ENCODE data around the gene TSC2. TPM values are rescaled to one million over a fixed set of nuclear protein-coding genes. Genes with fewer than 3 reads are reported as not detected.
"Not testable (repeated sequence)": the region's sequence is repeated elsewhere in the genome, so short reads cannot be mapped to it uniquely, and the experiment has no call there.

The TSC2 gene
- total and polyA plus RNA-seq, 4 donors = 36.5 to 146 (median 72.7) TPM

- peaks cover 0 to 45% (median 0%) of the 10 kb centered on the region in 4 donors for H3K36me3 ChIP-seq (ENCODE audit: control insufficient read depth in 4 of 4, insufficient read depth in 4 of 4, low read length in 4 of 4)
- 96 to 97% methylated on average over 26 of the region's 26 CpGs for WGBS, 2 donors
- not testable (repeated sequence) for DNase-seq; ATAC-seq (ENCODE audit: insufficient read depth, low FRiP score); H3K9me3 ChIP-seq (ENCODE audit: control insufficient read depth in 4 of 4, insufficient read depth in 3 of 4, low read length in 3 of 4); H3K9ac ChIP-seq (ENCODE audit: insufficient read depth in 1 of 2, low read length in 2 of 2); H3K4me1 ChIP-seq (ENCODE audit: control insufficient read depth in 5 of 5, insufficient read depth in 5 of 5, low read length in 5 of 5); H3K4me3 ChIP-seq; H3K27me3 ChIP-seq (ENCODE audit: control insufficient read depth in 3 of 3, insufficient read depth in 3 of 3, low read length in 2 of 3); H3K27ac ChIP-seq (ENCODE audit: low read depth in 1 of 2, low read length in 1 of 2)
These were observed 66.4 kb downstream of the TSC2 start for GRCh38 chr16:2114225-2114624.

GRCh38 chr16:2114885-2115590 lies 67.3 kb downstream of the TSC2 start:
- WGBS, 2 donors = 86 to 88% methylated on average over 18 to 33 of the region's 34 CpGs
- H3K27me3 ChIP-seq (ENCODE audit: control insufficient read depth in 3 of 3, insufficient read depth in 3 of 3, low read length in 2 of 3); H3K27ac ChIP-seq (ENCODE audit: low read depth in 1 of 2, low read length in 1 of 2); H3K4me3 ChIP-seq; DNase-seq; H3K4me1 ChIP-seq (ENCODE audit: control insufficient read depth in 5 of 5, insufficient read depth in 5 of 5, low read length in 5 of 5); ATAC-seq (ENCODE audit: insufficient read depth, low FRiP score); H3K9me3 ChIP-seq (ENCODE audit: control insufficient read depth in 4 of 4, insufficient read depth in 3 of 4, low read length in 3 of 4); H3K9ac ChIP-seq (ENCODE audit: insufficient read depth in 1 of 2, low read length in 2 of 2): not testable (repeated sequence)
- peaks cover 0 to 39% (median 0%) of the 10 kb centered on the region in 4 donors for H3K36me3 ChIP-seq (ENCODE audit: control insufficient read depth in 4 of 4, insufficient read depth in 4 of 4, low read length in 4 of 4)

- no peak for TF ChIP-seq CTCF (IDR thresholded peaks at IDR 0.05; ENCODE audit: control extremely low read depth, extremely low read depth)
- Histone ChIP-seq H3K36me3 (ENCODE audit: control insufficient read depth in 4 of 4, insufficient read depth in 4 of 4, low read length in 4 of 4) (peaks cover 0 to 35% (median 0%) of the 10 kb centered on the region in 4 donors), H3K27ac (ENCODE audit: low read depth in 1 of 2, low read length in 1 of 2) (no peak overlapping the region), H3K4me3 (no peak overlapping the region), H3K9ac (ENCODE audit: insufficient read depth in 1 of 2, low read length in 2 of 2) (no peak overlapping the region), H3K4me1 (ENCODE audit: control insufficient read depth in 5 of 5, insufficient read depth in 5 of 5, low read length in 5 of 5) (no peaks in the 10 kb centered on the region), H3K27me3 (ENCODE audit: control insufficient read depth in 3 of 3, insufficient read depth in 3 of 3, low read length in 2 of 3) (no peaks in the 10 kb centered on the region), H3K9me3 (ENCODE audit: control insufficient read depth in 4 of 4, insufficient read depth in 3 of 4, low read length in 3 of 4) (no peaks in the 10 kb centered on the region)
- 84 to 93% methylated on average over 10 to 13 of the region's 13 CpGs for WGBS, 2 donors
- ATAC-seq (ENCODE audit: insufficient read depth, low FRiP score) = no peak
- DNase-seq = no peak
These were observed 67.8 kb downstream of the TSC2 start for GRCh38 chr16:2115591-2115973.

- 77 to 86% methylated on average over 11 to 24 of the region's 24 CpGs for whole genome bisulfite sequencing, 2 donors
- DNase-seq; H3K4me1 ChIP-seq (ENCODE audit: control insufficient read depth in 5 of 5, insufficient read depth in 5 of 5, low read length in 5 of 5); H3K9ac ChIP-seq (ENCODE audit: insufficient read depth in 1 of 2, low read length in 2 of 2); H3K4me3 ChIP-seq; H3K9me3 ChIP-seq (ENCODE audit: control insufficient read depth in 4 of 4, insufficient read depth in 3 of 4, low read length in 3 of 4); H3K27ac ChIP-seq (ENCODE audit: low read depth in 1 of 2, low read length in 1 of 2); H3K27me3 ChIP-seq (ENCODE audit: control insufficient read depth in 3 of 3, insufficient read depth in 3 of 3, low read length in 2 of 3); ATAC-seq (ENCODE audit: insufficient read depth, low FRiP score): not testable (repeated sequence)
- H3K36me3 ChIP-seq (ENCODE audit: control insufficient read depth in 4 of 4, insufficient read depth in 4 of 4, low read length in 4 of 4) = peaks cover 0 to 26% (median 0%) of the 10 kb centered on the region in 4 donors
These were observed 68.6 kb downstream of the TSC2 start for GRCh38 chr16:2116428-2116827.

GRCh38 chr16:2117341-2117740 lies 69.6 kb downstream of the TSC2 start:
- ATAC-seq (ENCODE audit: insufficient read depth, low FRiP score); DNase-seq; H3K9me3 ChIP-seq (ENCODE audit: control insufficient read depth in 4 of 4, insufficient read depth in 3 of 4, low read length in 3 of 4); H3K4me3 ChIP-seq; H3K4me1 ChIP-seq (ENCODE audit: control insufficient read depth in 5 of 5, insufficient read depth in 5 of 5, low read length in 5 of 5); H3K9ac ChIP-seq (ENCODE audit: insufficient read depth in 1 of 2, low read length in 2 of 2); H3K27ac ChIP-seq (ENCODE audit: low read depth in 1 of 2, low read length in 1 of 2); H3K27me3 ChIP-seq (ENCODE audit: control insufficient read depth in 3 of 3, insufficient read depth in 3 of 3, low read length in 2 of 3): not testable (repeated sequence)
- peaks cover 0 to 17% (median 0%) of the 10 kb centered on the region in 4 donors for H3K36me3 ChIP-seq (ENCODE audit: control insufficient read depth in 4 of 4, insufficient read depth in 4 of 4, low read length in 4 of 4)
- WGBS, 2 donors = 91 to 92% methylated on average over 15 to 24 of the region's 25 CpGs

GRCh38 chr16:2117960-2118722 lies 70.4 kb downstream of the TSC2 start:
- H3K27ac ChIP-seq (ENCODE audit: low read depth in 1 of 2, low read length in 1 of 2); H3K9me3 ChIP-seq (ENCODE audit: control insufficient read depth in 4 of 4, insufficient read depth in 3 of 4, low read length in 3 of 4); H3K4me1 ChIP-seq (ENCODE audit: control insufficient read depth in 5 of 5, insufficient read depth in 5 of 5, low read length in 5 of 5); H3K9ac ChIP-seq (ENCODE audit: insufficient read depth in 1 of 2, low read length in 2 of 2); DNase-seq; H3K27me3 ChIP-seq (ENCODE audit: control insufficient read depth in 3 of 3, insufficient read depth in 3 of 3, low read length in 2 of 3); H3K4me3 ChIP-seq; ATAC-seq (ENCODE audit: insufficient read depth, low FRiP score): not testable (repeated sequence)
- peaks cover 0 to 14% (median 0%) of the 10 kb centered on the region in 4 donors for H3K36me3 ChIP-seq (ENCODE audit: control insufficient read depth in 4 of 4, insufficient read depth in 4 of 4, low read length in 4 of 4)
- 88 to 89% methylated on average over 19 to 29 of the region's 35 CpGs for WGBS, 2 donors
